GM12878 (cell line): ENCODE measurements around the gene SLC39A8. TPM values are rescaled to one million over a fixed set of nuclear protein-coding genes. Genes with fewer than 3 reads are reported as not detected.

Source experiments
- ATAC-seq: fragments of 200-7000 bp; cut with Tn5 transposase; 3 replicates; pipeline ENCODE4 v1.9.1; 2020; ENCODE audit warnings: mild to moderate bottlenecking, moderate library complexity
- BruUV-seq: library from RNA; stranded (reverse); fragments of 400-500 nt; replicated peaks from 2 replicates; lab custom pipeline; 2021; lab: Mats Ljungman, UMichigan
- CTCF ChIA-PET: fragments of 300-600 bp; sonication (Branson Sonifier 250); formaldehyde crosslinking; extraction: SDS; loops from one replicate; lab custom pipeline; 2021; ENCODE audit warnings: inconsistent platforms; lab: Yijun Ruan, JAX
- POLR2A ChIA-PET: fragments of 350-600 bp; formaldehyde crosslinking; extraction: SDS; loops from one replicate; lab custom pipeline; 2021; ENCODE audit warnings: inconsistent platforms; lab: Charles Lee
- RAD21 ChIA-PET: fragments of 300-600 bp; sonication (Branson Sonifier 250); formaldehyde crosslinking; loops from one replicate; lab custom pipeline; 2023; ENCODE audit warnings: antibody characterized with exemption; ENCODE audit not compliant: unreplicated experiment; lab: Charles Lee
- SMC1A ChIA-PET: fragments of 300-600 bp; sonication (Branson Sonifier 250); formaldehyde crosslinking; loops from one replicate; lab custom pipeline; 2023; ENCODE audit not compliant: unreplicated experiment, uncharacterized antibody; lab: Charles Lee
- DNase-seq: peaks from one replicate; pipeline ENCODE4 v3.0.0-alpha.2; 2011; ENCODE audit warnings: low read depth, low spot score
- FAIRE-seq: peaks from 3 replicates; lab custom pipeline; 2011; peaks lifted over from hg19 to GRCh38; lab: Jason Lieb, UNC
- H2AFZ ChIP-seq: 2 replicates; pipeline ENCODE4 v1.6.0; 2011; ENCODE audit warnings: low read depth, low read length, control low read depth; ENCODE audit not compliant: control insufficient read depth
- H3K27ac ChIP-seq: 2 replicates; pipeline ENCODE4 v1.5.1; 2011; ENCODE audit warnings: control low read depth; ENCODE audit not compliant: control insufficient read depth, insufficient read depth
- H3K27me3 ChIP-seq, 2 experiments: replicated peaks in 1 of 2; 2 replicates each; pipeline versions ENCODE4 v1.6.0 to v1.6.1; 2011; ENCODE audit warnings: low read length in 1 of 2; ENCODE audit not compliant: control insufficient read depth in 2 of 2, insufficient read depth in 2 of 2
- H3K36me3 ChIP-seq, 2 experiments: 2 replicates each; pipeline ENCODE4 v1.5.1; 2011; ENCODE audit warnings: low read length in 1 of 2; ENCODE audit not compliant: control insufficient read depth in 2 of 2, insufficient read depth in 2 of 2
- H3K4me1 ChIP-seq: 2 replicates; pipeline ENCODE4 v1.6.1; 2011; ENCODE audit warnings: mild to moderate bottlenecking, low read length, moderate library complexity, mixed read lengths; ENCODE audit not compliant: control insufficient read depth, insufficient read depth
- H3K4me2 ChIP-seq: 2 replicates; pipeline ENCODE4 v1.6.0; 2011; ENCODE audit warnings: control low read depth; ENCODE audit not compliant: control insufficient read depth, insufficient read depth
- H3K4me3 ChIP-seq: fragments of 200-600 bp; sonication (generic); 2 replicates; pipeline ENCODE4 v1.5.1; 2016
- H3K79me2 ChIP-seq: 2 replicates; pipeline ENCODE4 v1.6.0; 2011; ENCODE audit warnings: low read length; ENCODE audit not compliant: control insufficient read depth, insufficient read depth
- H3K9ac ChIP-seq: 2 replicates; pipeline ENCODE4 v1.8.0; 2011; ENCODE audit warnings: low read length, control low read depth, mixed read lengths; ENCODE audit not compliant: control insufficient read depth, insufficient read depth
- H3K9me3 ChIP-seq: replicated peaks from 3 replicates; pipeline ENCODE4 v1.5.1; 2011; ENCODE audit warnings: mild to moderate bottlenecking, low read length; ENCODE audit not compliant: control insufficient read depth, insufficient read depth
- H4K20me1 ChIP-seq: 2 replicates; pipeline ENCODE4 v1.6.0; 2011; ENCODE audit not compliant: control insufficient read depth, insufficient read depth
- EGR1 ChIP-seq, 2 experiments: IDR thresholded peaks; 1 replicate in 1 of 2; 2 replicates in 1 of 2; pipeline ENCODE4 v1.6.1; 2011 to 2012; ENCODE audit warnings: low read depth in 2 of 2, low read length in 2 of 2, borderline replicate concordance in 1 of 2, mild to moderate bottlenecking in 1 of 2, moderate library complexity in 1 of 2
- HSF1 ChIP-seq: fragments of 150-350 bp; IDR thresholded peaks from 2 replicates; pipeline ENCODE4 v1.6.1; 2014; ENCODE audit warnings: mild to moderate bottlenecking, low read depth, low read length
- MAX ChIP-seq: IDR thresholded peaks from 2 replicates; pipeline ENCODE4 v1.6.1; 2012; ENCODE audit warnings: low read depth, low read length, improper control_type of control experiment
- MTA3 ChIP-seq: IDR thresholded peaks from 2 replicates; pipeline ENCODE4 v1.6.1; 2012; ENCODE audit warnings: low read length, inconsistent platforms, borderline replicate concordance
- NR2C2 ChIP-seq: IDR thresholded peaks from 2 replicates; pipeline ENCODE4 v1.6.1; 2011; ENCODE audit warnings: borderline replicate concordance, low read depth; ENCODE audit not compliant: control insufficient read depth, insufficient read length
- PAX5 ChIP-seq: IDR thresholded peaks from 2 replicates; pipeline ENCODE4 v1.6.1; 2011; ENCODE audit warnings: low read depth, low read length, borderline replicate concordance
- RUNX3 ChIP-seq: IDR thresholded peaks from 2 replicates; pipeline ENCODE4 v1.6.1; 2012; ENCODE audit warnings: low read length, inconsistent platforms
- SMC3 ChIP-seq: IDR thresholded peaks from 2 replicates; pipeline ENCODE4 v1.6.1; 2011; ENCODE audit warnings: low read length, improper control_type of control experiment, borderline replicate concordance
- whole genome bisulfite sequencing: methylation state at CpG from one replicate; pipeline ENCODE4 v1.1.6; 2016; ENCODE audit warnings: low lambda C conversion rate; ENCODE audit not compliant: insufficient replicate concordance, insufficient coverage; ENCODE audit errors: missing lambda C conversion rate; 5-methylcytosine and 5-hydroxymethylcytosine counted together
- in situ Hi-C: fragments of 300-500 bp; cut with MboI; formaldehyde crosslinking; loops from 9 replicates; pipeline ENCODE4 v1.14.3; 2018; ENCODE audit warnings: mixed read lengths
- intact Hi-C: fragments of 100-400 bp; cut with micrococcal nuclease; formaldehyde crosslinking; loops from one replicate; pipeline ENCODE4 v1.14.2; 2022; ENCODE audit not compliant: unreplicated experiment
- polyA plus RNA-seq, 11 experiments: library from polyadenylated mRNA; depleted of rRNA in 4 of 11; unstranded in 6 of 11; stranded (reverse) in 5 of 11; fragments of >200 nt; fragmentation: Nextera tagmentation in 4 of 11; fragmentation: Illumina TruSeq in 1 of 11; extraction: Ambion mirVana in 4 of 11; extraction: Trizol in 1 of 11; gene quantifications; 1 replicate in 1 of 11; 2 replicates in 10 of 11; pipeline versions ENCODE4 v1.2.1 to v1.2.3, GENCODE V29; 2011 to 2016; ENCODE audit warnings: inconsistent platforms in 2 of 11, missing spikeins in 2 of 11, low read depth in 1 of 11
- total RNA-seq, 4 experiments: library from RNA; depleted of rRNA in 3 of 4; stranded (reverse); fragments of >200 nt in 3 of 4; fragmentation: Illumina TruSeq in 1 of 4; extraction: Trizol in 1 of 4; gene quantifications; 2 replicates each; pipeline versions ENCODE4 v1.2.1 to v1.2.3, GENCODE V29; 2013 to 2021
- TF ChIP-seq, protein P1 (sequence below): fragments of 450-650 bp; IDR thresholded peaks from 2 replicates; pipeline ENCODE4 v1.6.1; 2018; ENCODE audit warnings: mild to moderate bottlenecking, low read depth, moderate library complexity; ENCODE audit not compliant: partially characterized antibody
- TF ChIP-seq, protein P2 (sequence below): fragments of 450-650 bp; IDR thresholded peaks from 2 replicates; pipeline ENCODE4 v1.6.1; 2016; ENCODE audit warnings: mild to moderate bottlenecking
- TF ChIP-seq, protein P3 (sequence below): fragments of 450-650 bp; conservative IDR thresholded peaks from 2 replicates; pipeline ENCODE4 v1.6.1; 2017; ENCODE audit warnings: mild to moderate bottlenecking, moderate library complexity

Gene SLC39A8
- total and polyA plus RNA-seq, 10 of the 15 experiments (the other 5 are each of a cell fraction or from before 2014, with no cell fraction given) = 7.9 to 47.8 (median 32.8) TPM

DNA sequence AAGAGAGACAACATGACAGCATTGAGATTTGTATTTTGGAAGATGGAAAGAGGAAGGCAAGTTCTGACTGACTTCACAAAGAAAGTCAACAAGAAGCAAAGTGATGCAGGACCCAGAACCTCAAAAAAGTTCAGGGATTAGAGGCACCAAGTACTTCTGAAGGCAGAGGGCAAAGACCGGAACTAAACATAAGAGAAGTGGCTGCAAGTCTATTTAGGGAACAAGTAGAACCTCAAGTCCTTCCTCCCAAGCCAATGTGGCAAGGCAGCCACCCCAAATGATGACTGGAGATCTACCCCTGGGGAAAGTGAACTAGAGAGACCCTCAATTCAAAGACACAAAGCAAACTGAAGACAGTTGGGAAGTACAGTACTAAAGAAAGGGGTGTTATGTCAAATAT, 46.6 kb downstream of the SLC39A8 start:
- Histone ChIP-seq H3K36me3 (peaks cover 0 to 2% of the 10 kb centered on the region in 2 experiments; a peak in 1 of 4 replicates), H3K79me2 (no peaks in the 10 kb centered on the region), H3K9me3 (no peaks in the 10 kb centered on the region), H3K9ac (no peak overlapping the region), H3K27me3 (no peaks in the 10 kb centered on the region), H3K4me3 (no peak overlapping the region), H3K4me2 (no peak overlapping the region), H3K4me1 (no peaks in the 10 kb centered on the region), H2AFZ (no peak overlapping the region), H3K27ac (no peak overlapping the region), H4K20me1 (no peaks in the 10 kb centered on the region)
- DNase-seq = no peak
- POLR2A ChIA-PET = no interaction called here
- SMC1A ChIA-PET = no interaction called here
- no TSS peak for BruUV-seq
- in situ Hi-C loops = no loop called here
- no peak for TF ChIP-seq RUNX3
- TF ChIP-seq HSF1 = no peak
- TF ChIP-seq PAX5 = no peak
- TF ChIP-seq, protein P1, sequence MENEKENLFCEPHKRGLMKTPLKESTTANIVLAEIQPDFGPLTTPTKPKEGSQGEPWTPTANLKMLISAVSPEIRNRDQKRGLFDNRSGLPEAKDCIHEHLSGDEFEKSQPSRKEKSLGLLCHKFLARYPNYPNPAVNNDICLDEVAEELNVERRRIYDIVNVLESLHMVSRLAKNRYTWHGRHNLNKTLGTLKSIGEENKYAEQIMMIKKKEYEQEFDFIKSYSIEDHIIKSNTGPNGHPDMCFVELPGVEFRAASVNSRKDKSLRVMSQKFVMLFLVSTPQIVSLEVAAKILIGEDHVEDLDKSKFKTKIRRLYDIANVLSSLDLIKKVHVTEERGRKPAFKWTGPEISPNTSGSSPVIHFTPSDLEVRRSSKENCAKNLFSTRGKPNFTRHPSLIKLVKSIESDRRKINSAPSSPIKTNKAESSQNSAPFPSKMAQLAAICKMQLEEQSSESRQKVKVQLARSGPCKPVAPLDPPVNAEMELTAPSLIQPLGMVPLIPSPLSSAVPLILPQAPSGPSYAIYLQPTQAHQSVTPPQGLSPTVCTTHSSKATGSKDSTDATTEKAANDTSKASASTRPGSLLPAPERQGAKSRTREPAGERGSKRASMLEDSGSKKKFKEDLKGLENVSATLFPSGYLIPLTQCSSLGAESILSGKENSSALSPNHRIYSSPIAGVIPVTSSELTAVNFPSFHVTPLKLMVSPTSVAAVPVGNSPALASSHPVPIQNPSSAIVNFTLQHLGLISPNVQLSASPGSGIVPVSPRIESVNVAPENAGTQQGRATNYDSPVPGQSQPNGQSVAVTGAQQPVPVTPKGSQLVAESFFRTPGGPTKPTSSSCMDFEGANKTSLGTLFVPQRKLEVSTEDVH = no peak
- TF ChIP-seq SMC3 = no peak
- TF ChIP-seq, protein P2, sequence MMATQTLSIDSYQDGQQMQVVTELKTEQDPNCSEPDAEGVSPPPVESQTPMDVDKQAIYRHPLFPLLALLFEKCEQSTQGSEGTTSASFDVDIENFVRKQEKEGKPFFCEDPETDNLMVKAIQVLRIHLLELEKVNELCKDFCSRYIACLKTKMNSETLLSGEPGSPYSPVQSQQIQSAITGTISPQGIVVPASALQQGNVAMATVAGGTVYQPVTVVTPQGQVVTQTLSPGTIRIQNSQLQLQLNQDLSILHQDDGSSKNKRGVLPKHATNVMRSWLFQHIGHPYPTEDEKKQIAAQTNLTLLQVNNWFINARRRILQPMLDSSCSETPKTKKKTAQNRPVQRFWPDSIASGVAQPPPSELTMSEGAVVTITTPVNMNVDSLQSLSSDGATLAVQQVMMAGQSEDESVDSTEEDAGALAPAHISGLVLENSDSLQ = no peak
- TF ChIP-seq MAX = no peak
- TF ChIP-seq EGR1 (IDR thresholded peaks at IDR 0.05; ENCODE audit: borderline replicate concordance in 1 of 2, low read depth in 2 of 2, low read length in 2 of 2) = no peak
- TF ChIP-seq, protein P3, sequence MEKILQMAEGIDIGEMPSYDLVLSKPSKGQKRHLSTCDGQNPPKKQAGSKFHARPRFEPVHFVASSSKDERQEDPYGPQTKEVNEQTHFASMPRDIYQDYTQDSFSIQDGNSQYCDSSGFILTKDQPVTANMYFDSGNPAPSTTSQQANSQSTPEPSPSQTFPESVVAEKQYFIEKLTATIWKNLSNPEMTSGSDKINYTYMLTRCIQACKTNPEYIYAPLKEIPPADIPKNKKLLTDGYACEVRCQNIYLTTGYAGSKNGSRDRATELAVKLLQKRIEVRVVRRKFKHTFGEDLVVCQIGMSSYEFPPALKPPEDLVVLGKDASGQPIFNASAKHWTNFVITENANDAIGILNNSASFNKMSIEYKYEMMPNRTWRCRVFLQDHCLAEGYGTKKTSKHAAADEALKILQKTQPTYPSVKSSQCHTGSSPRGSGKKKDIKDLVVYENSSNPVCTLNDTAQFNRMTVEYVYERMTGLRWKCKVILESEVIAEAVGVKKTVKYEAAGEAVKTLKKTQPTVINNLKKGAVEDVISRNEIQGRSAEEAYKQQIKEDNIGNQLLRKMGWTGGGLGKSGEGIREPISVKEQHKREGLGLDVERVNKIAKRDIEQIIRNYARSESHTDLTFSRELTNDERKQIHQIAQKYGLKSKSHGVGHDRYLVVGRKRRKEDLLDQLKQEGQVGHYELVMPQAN = no peak
- no peak for TF ChIP-seq NR2C2
- no peak for TF ChIP-seq MTA3
- CTCF ChIA-PET = interaction anchor here (2.3 kb wide), 1 partner anchor 43 kb away, joined by 13 read pairs; no protein-coding TSS in a partner anchor
- RAD21 ChIA-PET = no interaction called here
- no peak for ATAC-seq
- 94% methylated on average over 1 of the region's 1 CpG for WGBS
- FAIRE-seq = no peak
- intact Hi-C loops = no loop called here
